ENCODE data around the gene NCMAP. TPM values are rescaled to one million over a fixed set of nuclear protein-coding genes. Genes with fewer than 3 reads are reported as not detected.

NCMAP gene
- total and polyA plus RNA-seq, 2 donors = 0.09 to 0.11 TPM

GRCh38 chr1:24620678-24621077 lies 64.8 kb downstream of the NCMAP start:
- Histone ChIP-seq H3K9me3 (ENCODE audit: control insufficient read depth in 2 of 2, insufficient read depth in 1 of 2, low read length in 1 of 2) (no peaks in the 10 kb centered on the region), H3K27ac (ENCODE audit: low read depth in 1 of 2, low read length in 1 of 2) (no peak overlapping the region), H3K4me3 (ENCODE audit: low read length in 2 of 2) (no peak overlapping the region), H3K36me3 (ENCODE audit: control insufficient read depth in 2 of 2, insufficient read depth in 2 of 2, low read length in 1 of 2) (no peaks in the 10 kb centered on the region), H3K4me1 (ENCODE audit: control insufficient read depth in 2 of 2, insufficient read depth in 2 of 2, low read length in 2 of 2) (no peaks in the 10 kb centered on the region), H3K27me3 (ENCODE audit: control insufficient read depth in 2 of 2, insufficient read depth in 1 of 2, low read length in 1 of 2) (peaks cover 0 to 2% of the 10 kb centered on the region in 2 donors)
- 92% methylated on average over 5 of the region's 5 CpGs for WGBS
- DNase-seq (ENCODE audit: low read depth in 6 of 9, low spot score in 9 of 9) = no peak

GRCh38 chr1:24621121-24621520 lies 65.2 kb downstream of the NCMAP start:
- H3K9me3 ChIP-seq (ENCODE audit: control insufficient read depth in 2 of 2, insufficient read depth in 1 of 2, low read length in 1 of 2) = no peaks in the 10 kb centered on the region
- WGBS = 96% methylated on average over 5 of the region's 5 CpGs
- no peaks in the 10 kb centered on the region for H3K36me3 ChIP-seq (ENCODE audit: control insufficient read depth in 2 of 2, insufficient read depth in 2 of 2, low read length in 1 of 2)
- no peak for DNase-seq (ENCODE audit: low read depth in 6 of 9, low spot score in 9 of 9)
- no peak overlapping the region for H3K4me3 ChIP-seq (ENCODE audit: low read length in 2 of 2)
- no peaks in the 10 kb centered on the region for H3K4me1 ChIP-seq (ENCODE audit: control insufficient read depth in 2 of 2, insufficient read depth in 2 of 2, low read length in 2 of 2)
- no peak overlapping the region for H3K27ac ChIP-seq (ENCODE audit: low read depth in 1 of 2, low read length in 1 of 2)
- peaks cover 0 to 2% of the 10 kb centered on the region in 2 donors for H3K27me3 ChIP-seq (ENCODE audit: control insufficient read depth in 2 of 2, insufficient read depth in 1 of 2, low read length in 1 of 2)

- WGBS = 82% methylated on average over 4 of the region's 4 CpGs
- Histone ChIP-seq H3K27me3 (ENCODE audit: control insufficient read depth in 2 of 2, insufficient read depth in 1 of 2, low read length in 1 of 2) (peaks cover 0 to 2% of the 10 kb centered on the region in 2 donors), H3K36me3 (ENCODE audit: control insufficient read depth in 2 of 2, insufficient read depth in 2 of 2, low read length in 1 of 2) (no peaks in the 10 kb centered on the region), H3K27ac (ENCODE audit: low read depth in 1 of 2, low read length in 1 of 2) (no peak overlapping the region), H3K4me3 (ENCODE audit: low read length in 2 of 2) (no peak overlapping the region), H3K9me3 (ENCODE audit: control insufficient read depth in 2 of 2, insufficient read depth in 1 of 2, low read length in 1 of 2) (no peaks in the 10 kb centered on the region), H3K4me1 (ENCODE audit: control insufficient read depth in 2 of 2, insufficient read depth in 2 of 2, low read length in 2 of 2) (no peaks in the 10 kb centered on the region)
- DNase-seq (ENCODE audit: low read depth in 6 of 9, low spot score in 9 of 9) = no peak
These were observed 66.3 kb downstream of the NCMAP start for GRCh38 chr1:24622218-24622617.

- Histone ChIP-seq H3K4me3 (ENCODE audit: low read length in 2 of 2) (no peak overlapping the region), H3K9me3 (ENCODE audit: control insufficient read depth in 2 of 2, insufficient read depth in 1 of 2, low read length in 1 of 2) (no peaks in the 10 kb centered on the region), H3K27me3 (ENCODE audit: control insufficient read depth in 2 of 2, insufficient read depth in 1 of 2, low read length in 1 of 2) (no peaks in the 10 kb centered on the region), H3K27ac (ENCODE audit: low read depth in 1 of 2, low read length in 1 of 2) (no peak overlapping the region), H3K36me3 (ENCODE audit: control insufficient read depth in 2 of 2, insufficient read depth in 2 of 2, low read length in 1 of 2) (no peaks in the 10 kb centered on the region), H3K4me1 (ENCODE audit: control insufficient read depth in 2 of 2, insufficient read depth in 2 of 2, low read length in 2 of 2) (no peaks in the 10 kb centered on the region)
- no peak for DNase-seq (ENCODE audit: low read depth in 6 of 9, low spot score in 9 of 9)
- WGBS = 100% methylated on average over 1 of the region's 1 CpG
These were observed 76.9 kb downstream of the NCMAP start for GRCh38 chr1:24632832-24633175.

GRCh38 chr1:24635195-24635843 lies 79.4 kb downstream of the NCMAP start:
- Histone ChIP-seq H3K27me3 (ENCODE audit: control insufficient read depth in 2 of 2, insufficient read depth in 1 of 2, low read length in 1 of 2) (no peaks in the 10 kb centered on the region), H3K27ac (ENCODE audit: low read depth in 1 of 2, low read length in 1 of 2) (no peak overlapping the region), H3K4me1 (ENCODE audit: control insufficient read depth in 2 of 2, insufficient read depth in 2 of 2, low read length in 2 of 2) (no peaks in the 10 kb centered on the region), H3K9me3 (ENCODE audit: control insufficient read depth in 2 of 2, insufficient read depth in 1 of 2, low read length in 1 of 2) (no peaks in the 10 kb centered on the region), H3K36me3 (ENCODE audit: control insufficient read depth in 2 of 2, insufficient read depth in 2 of 2, low read length in 1 of 2) (no peaks in the 10 kb centered on the region), H3K4me3 (ENCODE audit: low read length in 2 of 2) (no peak overlapping the region)
- WGBS = 24% methylated on average over 4 of the region's 4 CpGs
- peak in 8 of 9 donors; percentile 30 to 81 (median 42) for DNase-seq (ENCODE audit: low read depth in 6 of 9, low spot score in 9 of 9)

GRCh38 chr1:24636661-24637357 lies 80.9 kb downstream of the NCMAP start:
- Histone ChIP-seq H3K9me3 (ENCODE audit: control insufficient read depth in 2 of 2, insufficient read depth in 1 of 2, low read length in 1 of 2) (no peaks in the 10 kb centered on the region), H3K27me3 (ENCODE audit: control insufficient read depth in 2 of 2, insufficient read depth in 1 of 2, low read length in 1 of 2) (no peaks in the 10 kb centered on the region), H3K4me1 (ENCODE audit: control insufficient read depth in 2 of 2, insufficient read depth in 2 of 2, low read length in 2 of 2) (peaks cover 6% of the 10 kb centered on the region in 2 donors), H3K4me3 (ENCODE audit: low read length in 2 of 2) (no peak overlapping the region), H3K36me3 (ENCODE audit: control insufficient read depth in 2 of 2, insufficient read depth in 2 of 2, low read length in 1 of 2) (no peaks in the 10 kb centered on the region), H3K27ac (ENCODE audit: low read depth in 1 of 2, low read length in 1 of 2) (no peak overlapping the region)
- 57% methylated on average over 3 of the region's 3 CpGs for WGBS
- DNase-seq (ENCODE audit: low read depth in 6 of 9, low spot score in 9 of 9) = no peak

GRCh38 chr1:24639094-24639493 lies 83.2 kb downstream of the NCMAP start:
- 97% methylated on average over 2 of the region's 2 CpGs for WGBS
- Histone ChIP-seq H3K9me3 (ENCODE audit: control insufficient read depth in 2 of 2, insufficient read depth in 1 of 2, low read length in 1 of 2) (no peaks in the 10 kb centered on the region), H3K4me1 (ENCODE audit: control insufficient read depth in 2 of 2, insufficient read depth in 2 of 2, low read length in 2 of 2) (peaks cover 8 to 11% of the 10 kb centered on the region in 2 donors), H3K27me3 (ENCODE audit: control insufficient read depth in 2 of 2, insufficient read depth in 1 of 2, low read length in 1 of 2) (no peaks in the 10 kb centered on the region), H3K27ac (ENCODE audit: low read depth in 1 of 2, low read length in 1 of 2) (no peak overlapping the region), H3K36me3 (ENCODE audit: control insufficient read depth in 2 of 2, insufficient read depth in 2 of 2, low read length in 1 of 2) (no peaks in the 10 kb centered on the region), H3K4me3 (ENCODE audit: low read length in 2 of 2) (no peak overlapping the region)
- DNase-seq (ENCODE audit: low read depth in 6 of 9, low spot score in 9 of 9) = no peak

- 97% methylated on average over 4 of the region's 4 CpGs for WGBS
- Histone ChIP-seq H3K36me3 (ENCODE audit: control insufficient read depth in 2 of 2, insufficient read depth in 2 of 2, low read length in 1 of 2) (peaks cover 0 to under 1% of the 10 kb centered on the region in 2 donors), H3K27ac (ENCODE audit: low read depth in 1 of 2, low read length in 1 of 2) (no peak overlapping the region), H3K4me3 (ENCODE audit: low read length in 2 of 2) (no peak overlapping the region), H3K4me1 (ENCODE audit: control insufficient read depth in 2 of 2, insufficient read depth in 2 of 2, low read length in 2 of 2) (peaks cover 12 to 14% of the 10 kb centered on the region in 2 donors), H3K27me3 (ENCODE audit: control insufficient read depth in 2 of 2, insufficient read depth in 1 of 2, low read length in 1 of 2) (no peaks in the 10 kb centered on the region), H3K9me3 (ENCODE audit: control insufficient read depth in 2 of 2, insufficient read depth in 1 of 2, low read length in 1 of 2) (no peaks in the 10 kb centered on the region)
- DNase-seq (ENCODE audit: low read depth in 6 of 9, low spot score in 9 of 9) = no peak
These were observed 84.0 kb downstream of the NCMAP start for GRCh38 chr1:24639881-24640280.

- Histone ChIP-seq H3K4me3 (ENCODE audit: low read length in 2 of 2) (no peak overlapping the region), H3K36me3 (ENCODE audit: control insufficient read depth in 2 of 2, insufficient read depth in 2 of 2, low read length in 1 of 2) (peaks cover 0 to 4% of the 10 kb centered on the region in 2 donors), H3K4me1 (ENCODE audit: control insufficient read depth in 2 of 2, insufficient read depth in 2 of 2, low read length in 2 of 2) (peaks cover 15% of the 10 kb centered on the region in 2 donors), H3K27me3 (ENCODE audit: control insufficient read depth in 2 of 2, insufficient read depth in 1 of 2, low read length in 1 of 2) (no peaks in the 10 kb centered on the region), H3K9me3 (ENCODE audit: control insufficient read depth in 2 of 2, insufficient read depth in 1 of 2, low read length in 1 of 2) (no peaks in the 10 kb centered on the region), H3K27ac (ENCODE audit: low read depth in 1 of 2, low read length in 1 of 2) (no peak overlapping the region)
- 88% methylated on average over 7 of the region's 7 CpGs for WGBS
- DNase-seq (ENCODE audit: low read depth in 6 of 9, low spot score in 9 of 9) = no peak
These were observed 84.4 kb downstream of the NCMAP start for GRCh38 chr1:24640288-24640687.
